CD4-positive, alpha-beta T cell treated with Interleukin-1 beta for 1 hour (primary cell): ENCODE measurements around the gene SYTL5.

Experiments
- DNase-seq, 2 donors: peaks; one replicate each; pipeline ENCODE4 v3.0.0-alpha.2; 2020 to 2022

SYTL5 gene

DNA sequence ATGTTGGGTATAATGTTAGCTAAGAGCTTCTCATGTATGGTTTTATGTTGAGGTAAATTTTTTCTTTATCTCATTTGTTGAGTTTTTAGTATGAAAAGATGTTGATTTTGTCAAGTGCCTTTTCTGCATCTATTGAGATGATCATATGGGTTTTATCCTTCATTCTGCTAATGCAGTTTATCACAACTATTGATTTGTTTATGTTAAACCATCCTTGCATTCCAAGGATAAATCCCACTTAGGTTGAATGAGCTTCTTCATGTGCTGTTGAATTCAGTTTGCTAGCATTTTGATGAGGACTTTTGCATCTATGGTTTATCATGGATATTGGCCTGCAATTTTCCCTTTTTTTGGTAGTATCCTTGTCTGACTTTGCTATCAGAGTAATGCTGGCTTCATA is 93.3 kb downstream of the SYTL5 start:
- no peak for DNase-seq

DNA sequence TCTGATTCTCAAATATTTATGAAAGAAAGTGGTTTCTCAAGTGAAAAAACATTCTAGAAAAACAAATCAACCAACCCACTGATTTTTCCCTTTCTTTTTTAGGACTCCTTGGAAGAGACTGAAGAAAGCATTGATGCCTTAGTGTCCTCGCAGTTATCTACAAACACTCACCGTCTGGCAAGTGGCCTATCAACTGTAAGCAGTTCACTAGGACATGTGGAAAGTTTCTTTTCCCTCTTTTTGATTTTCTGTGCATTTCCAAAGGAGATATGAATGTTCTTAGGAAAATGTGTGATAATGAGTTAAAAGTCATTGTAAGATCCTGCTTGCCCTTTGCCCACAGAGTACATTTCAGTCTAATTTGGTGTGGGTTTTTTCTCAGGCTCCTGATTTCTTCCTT is 95.9 kb downstream of the SYTL5 start:
- DNase-seq, result no peak

DNA sequence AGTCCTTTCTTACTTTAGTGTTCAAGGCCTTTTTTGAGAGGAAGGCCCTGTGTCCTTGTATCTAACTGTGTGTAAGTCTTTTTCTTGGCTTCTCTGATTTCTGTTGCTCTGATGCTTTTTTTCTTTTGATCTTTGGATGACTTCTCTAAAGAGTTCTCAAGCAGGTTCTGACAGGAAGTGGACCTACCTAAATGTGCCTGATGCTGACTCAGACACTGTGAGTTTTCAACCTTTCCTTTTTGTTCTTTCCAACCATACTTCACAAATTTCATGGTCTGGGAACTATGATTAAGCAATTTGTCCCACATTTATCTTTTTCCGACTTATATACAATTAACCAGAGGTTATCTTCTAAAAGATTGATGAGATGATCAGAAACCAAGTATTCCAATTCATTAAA is 96.5 kb downstream of the SYTL5 start:
- no peak for DNase-seq

DNA sequence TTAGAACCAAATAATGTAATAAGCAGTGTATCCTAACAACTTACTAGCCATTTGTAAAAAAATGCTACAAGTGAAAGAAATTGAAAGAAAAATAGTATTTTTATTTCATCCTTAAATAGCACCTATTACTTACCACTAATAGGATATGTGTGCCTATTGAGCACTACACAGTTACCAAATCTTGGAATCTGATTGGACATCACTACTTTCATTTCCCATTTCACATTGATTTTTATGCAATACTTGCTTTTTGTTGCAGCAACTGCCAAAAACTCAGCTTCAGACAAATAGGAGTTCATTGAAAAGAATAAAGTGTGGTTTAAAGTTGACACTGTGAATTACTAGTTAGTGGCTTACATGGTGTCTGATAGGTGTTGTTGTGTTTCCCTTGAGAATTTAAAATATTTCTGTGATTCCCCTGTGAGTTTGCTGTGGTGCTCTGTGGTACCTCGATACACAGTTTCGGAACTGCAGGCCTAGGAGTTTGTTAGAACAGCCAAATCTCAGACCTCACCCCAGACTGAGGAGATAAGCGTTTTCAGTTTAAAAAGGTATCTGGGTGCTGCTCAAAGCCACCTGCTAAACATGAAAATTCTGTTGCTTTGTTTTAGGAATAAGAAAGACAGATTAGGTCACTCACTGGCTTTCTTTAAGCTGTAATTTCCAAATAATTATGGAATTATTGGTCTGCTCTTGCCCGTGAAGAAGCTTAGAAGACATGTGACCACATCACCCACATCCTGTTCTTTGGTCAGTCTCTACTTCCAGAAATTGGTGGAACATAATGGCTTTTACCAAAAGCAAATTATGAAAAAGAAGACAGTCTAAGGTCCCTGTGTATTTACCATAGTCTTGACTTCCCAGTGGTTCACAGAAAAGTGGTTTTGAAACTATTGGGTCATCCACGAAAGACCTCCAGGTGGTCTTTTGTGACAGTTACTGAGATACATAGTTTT is 97.8 kb downstream of the SYTL5 start:
- DNase-seq, result no peak

DNA sequence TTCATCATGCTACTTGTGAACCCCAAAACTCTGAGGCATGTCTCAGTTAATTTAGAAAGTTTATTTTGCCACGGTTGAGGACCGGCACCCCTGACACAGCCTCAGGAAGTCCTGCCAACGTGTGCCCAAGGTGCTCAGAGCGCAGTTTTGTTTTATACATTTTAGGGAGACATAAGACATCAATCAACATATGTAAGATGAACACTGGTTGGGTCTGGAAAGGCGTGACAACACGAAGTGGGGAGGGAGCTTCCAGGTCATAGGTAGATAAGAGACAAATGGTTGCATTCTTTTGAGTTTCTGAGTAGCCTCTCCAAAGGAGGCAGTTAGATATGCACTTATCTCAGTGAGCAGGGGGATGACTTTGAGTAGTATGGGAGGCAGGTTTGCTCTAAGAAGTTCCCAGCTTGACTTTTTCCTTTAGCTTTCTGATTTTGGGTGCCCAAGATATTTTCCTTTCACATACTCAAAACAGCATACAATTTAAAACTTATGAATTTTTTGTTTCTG is 98.9 kb downstream of the SYTL5 start:
- DNase-seq, result no peak

DNA sequence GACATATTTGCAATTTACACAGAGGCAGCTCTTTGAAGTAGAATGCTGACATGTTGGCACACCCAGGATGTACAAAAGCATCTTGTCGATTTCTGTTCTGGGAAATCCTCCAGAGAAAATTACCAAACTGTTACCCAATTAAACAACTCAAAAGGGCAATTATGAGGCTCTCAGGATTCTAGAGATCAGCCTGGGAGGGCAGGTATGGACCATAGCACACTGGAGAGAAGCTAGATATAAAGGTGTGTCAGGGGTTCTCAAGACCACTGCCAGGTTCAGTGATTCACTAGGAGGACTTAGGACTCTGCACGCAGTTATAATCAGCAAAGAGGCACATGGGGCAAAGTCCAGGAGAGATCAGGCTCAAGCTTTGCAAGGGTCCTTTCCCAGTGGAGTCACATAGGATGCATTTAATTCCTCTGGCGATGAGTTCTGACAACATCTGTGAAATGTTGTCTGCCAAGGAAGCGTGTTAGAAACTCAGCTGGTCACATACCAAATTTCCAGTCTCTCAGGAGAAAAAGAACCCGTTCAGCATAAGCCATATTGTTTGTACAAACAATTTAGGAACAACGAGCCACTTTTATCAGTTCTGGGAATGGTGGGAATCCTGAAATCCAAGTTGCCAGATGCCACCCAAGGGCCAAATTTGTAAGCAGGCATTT is 100.8 kb downstream of the SYTL5 start:
- no peak for DNase-seq

DNA sequence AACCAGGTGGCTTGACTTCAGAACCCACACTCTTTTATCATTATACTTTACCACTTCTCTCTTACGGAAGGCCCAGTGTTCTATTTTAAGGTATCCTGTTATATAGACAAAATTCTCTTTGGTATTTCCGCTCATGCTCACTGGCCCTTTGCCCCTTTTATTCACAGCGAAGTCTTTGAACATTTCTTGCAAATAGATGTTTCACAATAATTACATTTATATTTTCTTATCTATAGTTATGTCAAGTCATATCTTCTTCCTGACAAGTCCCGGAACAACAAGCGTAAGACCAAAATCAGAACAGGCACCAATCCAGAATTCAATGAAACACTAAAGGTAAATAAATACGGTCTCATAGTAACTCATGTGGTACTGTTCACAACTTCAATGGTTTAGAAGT is 102.0 kb downstream of the SYTL5 start:
- no peak for DNase-seq

DNA sequence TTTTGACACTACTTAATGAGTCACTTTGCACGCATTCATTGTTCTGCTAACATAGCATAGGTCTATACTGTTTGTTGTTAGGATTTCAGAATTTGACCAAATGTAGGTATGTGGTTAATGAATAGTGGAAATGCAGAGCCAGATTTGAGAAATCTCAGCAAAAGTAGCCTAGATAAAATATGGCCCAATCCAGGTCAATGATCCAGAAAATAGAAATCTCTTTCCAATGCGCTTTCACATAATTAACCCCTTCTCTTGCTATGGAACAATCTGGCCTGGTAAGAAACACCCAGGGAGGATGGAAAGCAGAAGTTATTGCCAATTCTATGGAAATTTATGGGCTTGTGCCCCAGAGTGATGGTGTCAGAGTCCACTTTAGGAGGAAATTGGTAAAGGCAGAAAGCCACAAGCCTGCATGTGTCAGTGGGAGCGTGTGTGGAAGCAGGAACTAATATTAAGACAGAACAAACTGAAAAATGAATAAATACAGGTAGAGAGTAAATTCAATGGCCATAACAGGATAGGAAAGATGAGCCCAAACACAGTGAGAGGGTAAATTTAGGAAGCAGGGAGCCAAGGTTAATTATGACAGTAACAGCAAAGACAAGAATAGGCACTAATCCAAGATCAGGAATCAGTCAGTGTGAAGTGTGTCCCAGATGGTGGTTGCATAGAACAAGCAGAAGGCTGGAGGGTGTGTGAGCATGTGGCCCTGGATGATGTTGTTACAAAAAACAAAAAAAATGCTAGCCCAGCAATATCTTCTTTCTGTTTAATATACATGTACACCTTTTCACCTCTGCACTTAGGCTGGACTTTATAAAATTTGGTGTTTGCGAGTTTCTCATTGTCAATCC is 102.9 kb downstream of the SYTL5 start:
- DNase-seq, result no peak

DNA sequence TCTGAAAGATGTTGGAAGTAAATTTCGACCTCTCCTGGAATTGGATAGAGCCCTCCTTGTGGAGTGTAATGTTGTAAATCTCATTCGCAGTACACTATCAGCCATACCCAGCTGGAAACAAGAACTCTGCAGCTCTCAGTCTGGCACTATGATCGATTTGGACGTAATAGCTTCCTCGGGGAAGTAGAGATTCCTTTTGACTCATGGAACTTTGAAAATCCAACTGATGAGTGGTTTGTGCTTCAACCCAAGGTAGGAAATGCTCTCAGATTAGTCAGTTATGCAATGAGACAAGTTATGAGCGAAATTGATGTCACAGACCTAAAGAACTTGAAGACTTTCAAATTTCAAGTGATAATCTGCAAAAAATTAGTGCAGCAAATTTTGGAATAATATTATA is 103.9 kb downstream of the SYTL5 start:
- DNase-seq, result no peak

DNA sequence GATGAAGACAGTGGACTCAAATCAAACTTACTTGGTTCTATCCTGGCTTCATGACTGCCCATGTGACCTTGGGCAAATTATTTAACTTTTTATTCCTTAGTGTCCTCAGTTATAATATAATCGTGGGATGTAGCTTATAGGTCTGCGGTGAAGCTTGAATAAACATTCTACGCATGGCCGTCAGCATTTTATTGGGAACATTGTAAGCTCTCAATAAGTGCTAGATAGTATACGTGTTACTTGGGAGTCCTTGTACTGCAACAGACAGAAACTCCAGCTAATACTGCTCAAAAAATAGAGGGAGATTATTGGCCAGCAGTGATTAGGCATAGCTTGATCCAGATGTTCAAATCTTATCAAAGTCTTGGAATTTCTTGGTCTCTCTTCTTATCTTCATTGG is 104.8 kb downstream of the SYTL5 start:
- no peak for DNase-seq

DNA sequence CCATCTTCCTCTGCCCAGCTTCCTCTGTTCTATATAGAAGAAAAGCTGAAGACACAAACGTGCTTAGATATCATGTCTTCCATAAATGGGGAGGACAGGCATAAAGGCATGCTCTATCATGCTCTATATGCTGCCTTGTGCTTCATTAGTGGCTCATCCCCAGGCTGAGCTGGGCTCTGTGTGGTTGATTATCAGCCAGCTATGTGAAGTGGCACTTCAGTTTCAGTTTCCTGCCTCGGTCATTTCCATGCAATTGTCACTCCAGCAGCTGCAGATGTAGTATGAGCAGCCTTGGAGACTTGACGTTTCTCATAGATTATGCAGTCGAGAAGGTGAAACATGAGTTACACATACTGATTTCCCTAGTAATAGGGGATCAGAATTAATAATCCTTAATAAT is 106.2 kb downstream of the SYTL5 start:
- DNase-seq, result no peak

DNA sequence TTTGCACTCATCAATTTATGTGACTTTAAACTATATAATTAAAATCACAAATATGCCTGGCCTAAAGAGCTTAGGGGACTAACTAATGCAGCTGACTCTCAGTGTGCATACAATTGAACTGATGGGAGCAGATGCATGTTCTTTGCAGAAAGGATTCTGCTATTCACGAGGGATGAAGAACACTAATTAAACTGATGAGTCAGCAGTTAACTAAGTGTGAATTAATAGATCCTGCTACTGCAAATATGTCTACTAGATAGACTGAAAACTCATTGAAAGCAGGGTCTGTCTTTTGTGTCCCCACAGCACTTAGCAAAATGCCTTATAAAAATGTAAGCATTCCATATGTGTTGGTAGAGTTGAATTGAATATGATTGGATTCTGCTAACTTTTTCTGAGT is 110.4 kb downstream of the SYTL5 start:
- no peak for DNase-seq

DNA sequence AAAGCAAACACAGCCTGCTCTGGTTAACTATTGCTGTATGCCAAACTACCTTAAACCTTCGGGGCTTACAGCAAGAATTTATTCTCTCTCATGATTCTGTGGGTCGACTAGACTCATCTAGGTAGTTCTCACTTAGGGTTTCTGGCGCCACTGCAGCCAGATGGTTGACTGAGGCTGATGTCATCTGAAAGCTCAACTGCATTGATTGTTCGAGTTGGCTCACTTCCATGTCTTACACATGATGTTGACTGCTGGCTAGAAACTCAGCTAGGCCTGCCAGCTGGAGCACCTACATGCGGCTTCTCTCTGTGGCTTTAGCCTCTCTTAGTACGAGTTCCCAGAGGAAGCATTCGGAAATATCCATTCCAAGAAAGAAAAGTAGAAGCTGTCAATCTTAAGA is 111.1 kb downstream of the SYTL5 start:
- DNase-seq, result no peak

DNA sequence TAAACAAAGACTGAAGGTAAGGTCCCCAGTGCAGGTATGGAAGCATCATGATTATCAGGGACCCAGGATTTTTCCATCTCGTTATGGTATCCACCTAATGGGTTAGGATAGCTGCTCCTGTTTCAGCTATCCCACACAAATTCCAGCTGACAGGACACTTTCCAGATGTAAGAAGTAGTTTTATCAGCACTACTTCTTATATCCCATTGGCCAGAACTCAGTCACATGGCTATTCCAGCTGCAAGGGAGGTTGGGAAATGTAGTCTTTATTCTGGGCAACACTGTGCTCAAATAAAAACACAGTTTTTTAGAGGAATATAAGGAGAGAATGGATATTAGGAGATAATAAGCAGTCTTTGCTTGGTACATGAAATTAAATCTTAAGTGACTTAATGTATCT is 117.6 kb downstream of the SYTL5 start:
- DNase-seq, result no peak

DNA sequence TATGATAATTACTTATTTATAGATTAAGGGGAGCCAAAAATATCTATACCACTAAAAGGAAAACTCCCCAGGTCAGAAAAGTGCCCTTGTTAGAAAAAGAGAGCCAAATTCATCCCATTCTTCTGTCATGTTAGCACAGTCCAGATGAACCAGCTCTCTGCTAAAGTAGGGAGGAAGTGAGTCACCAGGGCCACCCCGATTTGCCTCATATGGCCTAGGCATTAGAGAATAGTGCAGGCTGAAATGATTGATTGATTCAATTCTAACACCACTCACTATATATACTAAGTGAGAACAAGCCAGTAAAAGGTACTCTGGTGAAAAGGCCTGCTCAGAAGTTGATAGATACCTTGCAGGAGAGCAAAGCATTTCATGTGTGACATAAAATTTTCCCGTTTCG is 119.8 kb downstream of the SYTL5 start:
- no peak for DNase-seq

DNA sequence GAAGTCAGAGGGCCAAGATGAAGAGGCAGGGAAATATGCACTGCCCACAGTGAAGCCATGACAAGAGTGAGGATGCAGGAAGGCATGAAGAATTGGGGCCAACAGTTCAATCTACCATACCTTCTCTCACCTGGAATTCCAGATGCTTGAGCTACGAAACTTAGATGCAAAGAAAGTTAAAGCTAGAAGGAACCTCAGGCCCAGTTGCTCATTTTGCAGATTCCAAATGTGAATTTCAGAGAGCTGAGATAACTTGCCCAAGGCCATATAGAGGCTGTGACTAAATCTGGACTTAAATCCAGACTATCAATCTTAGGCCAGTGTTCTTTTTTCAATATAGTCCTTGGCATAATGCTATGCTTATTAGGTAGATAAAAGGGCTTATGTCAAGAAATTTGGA is 121.6 kb downstream of the SYTL5 start:
- no peak for DNase-seq

DNA sequence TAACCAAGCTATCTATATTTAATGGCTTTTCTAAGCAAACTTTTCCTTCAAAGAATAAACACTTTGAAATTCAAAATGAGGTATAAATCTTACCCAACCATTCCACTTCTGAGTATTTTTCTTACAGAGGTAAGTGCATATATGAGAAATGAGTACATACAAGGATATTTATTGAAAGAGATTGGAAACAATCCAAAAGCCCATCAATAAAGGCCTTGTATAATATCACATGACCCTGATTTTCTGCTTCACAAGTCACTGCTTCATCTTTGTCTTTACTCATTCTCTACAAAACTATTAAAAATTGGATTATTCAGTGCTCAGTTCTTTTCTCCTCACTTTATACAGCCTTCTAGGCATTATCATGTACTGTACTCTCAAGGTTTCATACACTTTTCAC is 123.0 kb downstream of the SYTL5 start:
- no peak for DNase-seq

DNA sequence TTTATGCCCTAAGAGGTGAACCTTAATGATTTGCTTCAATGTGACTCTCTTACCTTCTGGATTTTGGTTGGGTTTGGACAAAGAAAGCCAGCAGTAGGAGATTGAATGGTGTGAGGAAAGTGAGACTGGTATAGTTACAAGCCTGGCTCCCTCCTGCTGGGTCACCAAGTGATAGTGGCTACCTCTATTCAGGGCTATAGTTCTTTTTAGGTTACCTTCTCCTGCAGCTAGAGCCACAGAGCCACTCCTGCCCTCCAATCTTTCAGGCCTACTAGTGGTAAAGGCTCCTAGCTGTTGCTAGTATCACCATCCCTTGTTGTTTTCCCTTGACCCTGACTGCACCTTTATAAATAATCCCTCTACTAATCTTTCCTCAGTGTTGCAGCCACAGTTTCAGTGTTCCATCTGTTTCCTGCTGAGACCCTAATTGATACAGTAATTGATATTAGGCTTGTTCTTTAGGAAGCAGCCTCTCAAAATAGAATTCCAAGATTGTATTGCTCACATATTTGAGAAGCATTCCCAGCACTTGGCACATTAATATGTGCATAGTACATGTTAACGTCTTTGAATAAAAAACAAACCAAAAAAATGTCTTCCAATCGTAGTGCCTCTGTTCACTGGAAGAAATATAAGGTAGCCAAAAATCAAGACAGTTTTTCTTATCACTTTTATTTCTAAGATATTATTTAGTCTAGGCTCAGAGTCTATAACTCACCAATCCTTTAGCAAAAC is 132.0 kb downstream of the SYTL5 start:
- DNase-seq, result no peak

DNA sequence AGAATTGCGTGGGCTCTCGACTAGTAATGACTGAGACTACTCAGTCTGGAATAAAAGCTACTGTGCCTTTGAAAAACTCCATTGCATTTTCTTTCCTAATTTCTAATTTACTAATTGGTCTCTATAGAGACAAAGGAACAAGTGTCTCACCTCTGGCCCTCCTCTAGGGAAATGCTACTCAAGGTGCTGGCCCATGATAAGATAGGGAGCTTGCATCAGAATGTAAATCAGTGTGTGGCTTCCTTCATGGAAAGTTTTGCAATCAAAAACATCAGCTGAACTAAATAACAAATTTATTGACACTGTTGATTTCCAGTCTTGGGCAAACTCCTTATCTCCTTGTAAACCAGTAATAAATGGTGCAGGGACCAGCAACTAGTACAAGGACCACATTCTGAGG is 132.5 kb downstream of the SYTL5 start:
- DNase-seq, result no peak

DNA sequence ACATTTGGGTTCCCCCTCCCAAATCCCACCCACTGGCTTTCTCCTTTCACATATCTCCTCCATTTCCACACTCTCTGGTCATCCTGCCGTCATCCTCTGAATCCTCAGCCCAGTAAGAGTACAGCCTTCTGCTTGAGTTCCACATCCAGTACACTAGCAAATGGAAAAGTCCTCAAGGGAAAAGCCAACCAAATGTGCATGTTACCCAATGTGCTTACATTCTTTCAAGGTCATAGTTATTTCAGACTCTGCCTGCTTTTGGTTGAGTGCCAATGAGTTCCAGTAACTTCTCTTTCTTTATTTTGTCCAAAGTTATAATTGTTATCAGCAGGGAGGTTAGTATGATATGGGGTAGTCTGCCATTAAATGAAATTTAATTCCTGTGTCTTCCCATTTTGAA is 136.3 kb downstream of the SYTL5 start:
- DNase-seq, result no peak

DNA sequence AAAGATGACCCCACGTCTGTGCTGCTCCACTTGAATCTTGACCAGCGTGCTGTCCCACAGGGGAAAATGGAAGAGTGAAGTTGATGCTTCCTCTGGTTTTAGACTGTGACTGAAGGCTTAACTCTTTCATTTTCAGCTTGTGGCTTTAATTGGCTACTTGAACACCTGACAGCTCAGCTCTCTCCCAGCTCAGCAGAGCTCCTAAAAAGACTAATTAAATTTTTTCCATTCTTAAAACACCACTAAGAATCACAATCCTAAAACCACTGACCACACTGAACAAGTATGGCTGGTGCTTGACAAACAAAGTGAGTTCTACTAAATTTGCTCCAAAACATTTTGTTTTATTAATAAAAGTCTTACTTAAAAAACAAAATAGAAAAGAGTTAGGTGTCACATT is 142.7 kb downstream of the SYTL5 start:
- no peak for DNase-seq

DNA sequence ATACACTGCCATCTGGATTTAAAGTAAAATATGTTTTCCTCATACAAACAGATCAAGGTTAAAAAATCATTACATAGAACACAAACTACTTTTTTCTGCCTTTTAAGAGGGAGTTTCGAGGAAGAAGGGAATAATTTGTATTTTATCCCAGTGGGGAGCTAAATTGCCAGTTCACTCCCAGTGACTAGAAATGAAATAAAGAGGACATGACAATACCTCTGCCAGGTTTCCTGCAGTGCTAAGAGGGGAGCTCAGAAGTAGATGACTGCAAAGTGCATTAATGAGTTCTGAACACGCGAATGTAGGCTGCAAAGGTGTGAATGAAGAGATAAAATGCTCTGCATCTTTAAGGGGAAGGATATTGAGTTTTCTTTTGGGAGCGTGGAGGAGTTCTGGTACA is 144.6 kb downstream of the SYTL5 start:
- no peak for DNase-seq

DNA sequence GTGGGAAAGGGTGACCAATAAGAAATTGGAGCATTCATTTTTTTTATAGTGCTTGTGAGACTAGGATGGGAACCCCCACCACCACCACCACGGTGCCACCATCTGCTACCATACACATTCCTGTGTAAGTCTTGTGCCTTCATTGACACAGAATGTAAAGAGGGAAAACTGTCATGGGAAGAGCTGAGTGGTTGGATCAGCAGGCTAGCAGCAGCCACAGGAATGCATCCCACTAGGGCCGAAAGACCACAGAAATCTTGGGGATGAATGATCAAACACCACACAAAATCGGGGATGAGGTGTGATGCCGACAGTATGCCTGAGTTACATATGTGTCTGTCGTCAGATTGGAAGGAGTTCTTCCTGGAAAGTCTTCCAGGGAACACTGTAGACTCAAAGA is 145.1 kb downstream of the SYTL5 start:
- DNase-seq, result no peak
